HG02642 (cell line): ENCODE data around the gene FBXW8.
"Not testable (repeated sequence)": the region's sequence is repeated elsewhere in the genome, so short reads cannot be mapped to it uniquely, and the experiment has no call there.

Experiments
- ATAC-seq: cut with Tn5 transposase; IDR thresholded peaks from one replicate; pipeline ENCODE4 v1.9.1; 2021; ENCODE audit warnings: mild to moderate bottlenecking; ENCODE audit not compliant: unreplicated experiment, poor library complexity

Gene FBXW8

GRCh38 chr12:117047810-117048584, 137.2 kb downstream of the FBXW8 start:
- ATAC-seq, result no peak

- ATAC-seq, result no peak
Observed at GRCh38 chr12:117048585-117048904, 137.8 kb downstream of the FBXW8 start.

GRCh38 chr12:117049295-117049694, 138.5 kb downstream of the FBXW8 start:
- ATAC-seq, result no peak

GRCh38 chr12:117050060-117050459, 139.3 kb downstream of the FBXW8 start:
- no peak for ATAC-seq

- ATAC-seq, result no peak
Observed at GRCh38 chr12:117051380-117051779, 140.6 kb downstream of the FBXW8 start.

GRCh38 chr12:117052386-117053049, 141.8 kb downstream of the FBXW8 start:
- ATAC-seq, result no peak

- ATAC-seq, result no peak
Observed at GRCh38 chr12:117053050-117053400, 142.3 kb downstream of the FBXW8 start.

GRCh38 chr12:117053597-117054201, 142.9 kb downstream of the FBXW8 start:
- ATAC-seq, result no peak

- ATAC-seq, result no peak
Observed at GRCh38 chr12:117054279-117054678, 143.5 kb downstream of the FBXW8 start.

GRCh38 chr12:117057626-117058025, 146.9 kb downstream of the FBXW8 start:
- ATAC-seq, result not testable (repeated sequence)

- ATAC-seq, result no peak
Observed at GRCh38 chr12:117058442-117059072, 147.8 kb downstream of the FBXW8 start.

GRCh38 chr12:117059156-117059555, 148.4 kb downstream of the FBXW8 start:
- ATAC-seq, result no peak

- ATAC-seq, result no peak
Observed at GRCh38 chr12:117060246-117060928, 149.6 kb downstream of the FBXW8 start.

GRCh38 chr12:117060929-117061305, 150.2 kb downstream of the FBXW8 start:
- no peak for ATAC-seq

- ATAC-seq, result no peak
Observed at GRCh38 chr12:117061555-117062079, 150.9 kb downstream of the FBXW8 start.

- peak; percentile 40 for ATAC-seq
Observed at GRCh38 chr12:117063162-117063911, 152.6 kb downstream of the FBXW8 start.

- no peak for ATAC-seq
Observed at GRCh38 chr12:117064049-117064448, 153.3 kb downstream of the FBXW8 start.

- ATAC-seq, result no peak
Observed at GRCh38 chr12:117064596-117064995, 153.8 kb downstream of the FBXW8 start.

- ATAC-seq, result no peak
Observed at GRCh38 chr12:117067016-117067415, 156.3 kb downstream of the FBXW8 start.

- ATAC-seq, result no peak
Observed at GRCh38 chr12:117067638-117068037, 156.9 kb downstream of the FBXW8 start.
